Endometrium (tissue), 2 donors: ENCODE measurements around the gene RHOH.

Experiments
- FAIRE-seq: peaks from 2 replicates; lab custom pipeline; 2012; peaks lifted over from hg19 to GRCh38; lab: Jason Lieb, UNC
- donor health status: control.
- donor health status: control.

RHOH gene

GRCh38 chr4:40190019-40190418, 6.8 kb upstream of the RHOH start:
- no peak for FAIRE-seq

- FAIRE-seq, result no peak
These were observed 6.4 kb upstream of the RHOH start for GRCh38 chr4:40190465-40190864.

DNA sequence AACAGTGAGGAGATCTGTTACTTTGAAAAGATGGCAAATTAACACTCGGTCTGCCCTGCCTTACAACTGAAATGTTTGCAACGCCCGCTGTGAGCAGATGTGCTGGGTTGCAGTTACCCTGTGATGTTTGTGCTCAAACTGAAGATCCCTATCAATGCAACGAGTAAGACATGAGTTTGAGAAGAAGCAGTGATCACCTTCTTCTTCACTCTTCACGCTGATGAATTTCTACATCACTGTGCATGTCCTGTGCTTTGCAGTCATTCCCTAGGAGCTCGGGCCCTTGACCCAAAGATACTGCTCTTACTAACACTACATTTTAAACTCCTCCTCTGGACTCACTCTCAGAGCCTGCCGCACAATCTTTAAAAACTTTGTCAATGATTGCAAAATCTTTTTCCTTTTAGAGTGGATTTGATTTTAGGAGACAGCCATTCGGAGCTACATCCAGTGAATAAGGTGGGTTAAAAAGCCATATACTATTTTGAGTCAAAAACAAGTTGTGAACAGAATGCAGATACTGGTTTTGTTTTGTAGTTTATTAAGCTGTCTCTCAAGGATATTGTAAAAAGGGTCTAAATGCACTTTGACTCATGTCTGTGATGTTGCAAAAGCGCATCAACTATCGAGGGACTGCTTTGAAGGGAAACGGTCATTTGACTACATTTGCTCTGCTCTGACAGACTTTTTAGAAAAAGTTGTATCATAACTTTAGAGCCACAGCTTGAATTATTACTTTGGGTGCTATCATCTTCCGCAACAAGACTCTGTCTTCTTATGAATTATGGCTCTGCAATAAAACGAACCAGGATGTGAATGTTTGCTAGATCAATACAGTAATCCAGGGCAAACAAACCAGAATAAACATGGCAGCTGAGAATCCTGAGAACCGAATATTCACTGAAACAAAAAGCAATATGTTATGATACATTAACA, 5.7 kb upstream of the RHOH start:
- no peak for FAIRE-seq

DNA sequence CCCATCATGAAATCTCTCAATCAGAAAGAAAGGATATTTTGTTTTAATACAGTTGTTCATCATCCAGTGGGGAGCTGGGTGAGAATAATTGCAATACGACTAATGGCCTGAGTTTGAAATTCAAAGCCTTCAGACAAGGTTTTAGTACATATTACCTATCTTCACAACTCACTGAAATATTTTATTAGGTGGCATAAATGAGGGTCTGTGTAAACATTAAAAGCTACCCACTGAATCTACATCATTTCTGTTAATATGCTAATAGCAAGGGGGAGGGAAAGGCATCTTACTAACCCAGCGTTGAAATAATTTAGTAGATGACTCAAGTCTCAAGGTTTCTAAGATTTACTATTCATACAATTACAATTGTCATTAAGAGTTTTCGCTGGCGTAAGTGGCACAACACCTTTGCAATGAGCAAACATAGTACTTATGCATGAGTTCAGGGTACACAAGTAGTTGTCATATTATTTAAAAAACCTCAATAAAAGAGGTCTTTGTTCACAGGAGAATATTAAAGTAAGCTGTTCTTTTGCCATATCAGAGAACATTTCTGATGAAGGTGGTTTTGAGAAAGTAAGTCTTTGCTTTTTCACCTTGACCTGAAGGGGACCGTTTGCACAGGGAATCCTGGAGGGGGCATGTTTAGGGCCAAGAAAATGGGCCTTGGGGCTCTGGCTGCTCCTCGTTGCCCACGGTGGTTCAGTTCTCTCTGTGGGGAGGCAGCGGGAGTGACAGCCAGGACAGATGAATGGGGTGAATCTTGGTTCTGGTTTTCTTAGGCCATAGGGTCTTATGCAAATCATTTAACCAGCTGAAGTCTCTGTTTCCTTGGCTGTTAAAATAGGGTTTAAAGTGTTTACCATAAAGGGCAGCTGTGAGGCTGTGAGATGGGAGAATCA, 4.5 kb upstream of the RHOH start:
- no peak for FAIRE-seq

DNA sequence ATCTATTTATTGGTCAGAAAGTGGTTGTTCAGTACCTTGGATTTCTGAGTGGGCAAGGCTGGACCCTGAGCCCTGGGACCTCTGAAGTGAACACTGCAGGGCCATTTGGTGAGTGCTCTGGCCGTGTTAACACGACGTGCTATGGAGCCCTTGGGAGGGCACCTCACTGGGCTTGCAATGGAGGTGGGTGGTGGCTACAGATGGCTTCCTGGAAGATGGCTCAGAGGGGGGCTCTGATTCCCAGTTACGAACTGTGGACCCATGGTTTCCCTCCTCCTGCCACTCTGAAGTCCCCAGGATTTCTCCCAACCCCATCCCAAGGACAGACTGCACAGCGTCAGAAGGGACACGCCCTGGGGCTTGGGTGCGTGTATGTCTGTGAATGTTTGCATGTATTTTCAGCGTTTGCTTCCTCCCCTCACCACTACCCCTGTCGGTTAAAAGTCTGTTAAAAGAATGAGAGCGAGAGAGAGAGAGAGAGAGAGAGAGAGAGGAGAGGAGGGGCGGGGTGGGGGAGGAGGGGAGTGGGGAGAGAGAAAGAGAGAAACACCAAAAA, 3.7 kb upstream of the RHOH start:
- FAIRE-seq, result no peak

- FAIRE-seq, result no peak
These were observed 3.3 kb upstream of the RHOH start for GRCh38 chr4:40193578-40193977.

GRCh38 chr4:40194602-40195161, 2.1 kb upstream of the RHOH start:
- no peak for FAIRE-seq

DNA sequence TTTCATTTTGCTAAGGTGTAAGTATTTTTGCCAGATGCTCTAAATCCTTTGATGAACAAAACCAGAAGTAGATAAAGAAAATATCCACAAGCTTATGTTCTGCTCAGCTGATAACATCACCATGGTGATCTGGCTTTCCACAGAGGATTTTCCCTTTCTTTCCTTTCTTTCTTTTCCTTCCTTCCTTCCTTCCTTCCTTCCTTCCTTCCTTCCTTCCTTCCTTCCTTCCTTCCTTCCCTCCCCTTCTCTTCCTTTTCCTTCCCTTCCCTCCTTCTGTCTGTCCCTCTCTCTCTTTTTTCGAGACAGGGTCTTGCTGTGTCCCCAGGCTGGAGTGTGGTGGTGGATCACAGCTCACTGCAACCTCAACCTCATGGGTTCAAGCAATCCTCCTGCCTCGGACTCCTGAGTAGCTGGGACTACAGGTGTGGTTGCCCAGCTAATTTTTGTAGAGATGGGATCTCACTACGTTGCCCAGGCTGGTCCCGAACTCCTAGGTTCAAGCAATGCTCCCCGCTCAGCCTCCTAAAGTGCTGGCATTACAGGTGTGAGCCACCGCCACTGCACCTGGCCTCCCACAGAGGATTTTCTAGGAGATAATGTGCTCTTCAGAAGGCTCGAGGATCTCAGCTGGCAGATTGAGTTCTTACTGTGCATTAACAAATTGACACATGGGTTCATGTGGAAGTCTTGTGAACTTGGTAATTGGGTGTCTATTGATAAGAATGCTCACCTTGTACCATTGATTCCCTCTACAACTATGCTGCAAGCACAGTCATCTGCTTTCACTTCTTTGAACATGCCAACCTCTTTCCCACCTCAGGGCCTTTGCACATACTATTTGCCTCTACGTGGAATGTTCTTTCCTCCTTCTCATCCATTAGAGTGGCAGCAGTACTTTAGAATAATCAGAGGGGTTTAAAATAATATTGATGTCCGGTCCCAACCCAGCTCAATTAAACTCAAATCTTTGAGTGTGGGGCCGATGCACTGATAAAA, 1.4 kb upstream of the RHOH start:
- no peak for FAIRE-seq

DNA sequence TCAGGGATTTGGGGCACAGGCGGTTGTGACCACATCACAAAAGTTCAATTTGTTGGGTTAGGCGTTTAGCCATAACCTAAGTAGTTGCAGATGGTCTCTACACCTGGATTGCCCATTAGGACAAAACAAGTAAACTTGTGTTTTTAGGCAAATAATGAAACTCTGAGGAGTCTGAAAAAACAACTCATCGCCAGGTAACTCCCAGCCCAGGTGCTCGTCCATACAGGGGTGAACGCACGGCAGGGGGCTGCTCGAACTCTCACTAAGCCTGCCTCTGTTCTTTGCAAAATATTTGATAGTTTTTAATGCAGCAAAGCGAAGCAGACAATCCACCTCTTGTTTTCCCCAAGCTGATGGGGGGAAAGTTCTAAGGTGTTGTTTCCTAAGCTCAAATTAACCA, 559 bp upstream of the RHOH start:
- no peak for FAIRE-seq

- FAIRE-seq, result no peak
These were observed 1.3 kb downstream of the RHOH start for GRCh38 chr4:40197879-40198689.

DNA sequence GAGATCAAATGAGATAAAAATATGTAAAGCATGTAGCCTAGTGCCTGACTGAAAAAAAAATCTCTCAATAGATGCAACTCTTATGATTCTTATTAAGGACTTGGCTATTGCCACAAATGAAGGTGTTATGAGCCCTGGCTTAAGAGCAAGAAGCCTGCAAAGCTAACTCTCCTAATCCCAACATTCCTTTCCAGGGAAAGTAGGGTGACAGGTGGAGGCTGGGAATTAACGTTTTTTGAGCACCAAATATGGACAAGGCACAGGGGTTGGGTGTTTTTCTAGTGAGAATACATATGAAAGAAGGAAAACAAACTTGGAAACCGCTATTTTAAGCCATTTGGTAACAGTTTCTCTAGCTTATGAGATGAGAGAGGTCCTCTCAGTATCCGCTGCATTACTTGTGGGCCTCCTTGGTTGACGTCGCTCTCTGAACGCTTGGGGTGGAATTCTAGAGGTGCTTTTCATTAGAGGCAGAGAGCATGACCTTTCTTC, 2.4 kb downstream of the RHOH start:
- no peak for FAIRE-seq

DNA sequence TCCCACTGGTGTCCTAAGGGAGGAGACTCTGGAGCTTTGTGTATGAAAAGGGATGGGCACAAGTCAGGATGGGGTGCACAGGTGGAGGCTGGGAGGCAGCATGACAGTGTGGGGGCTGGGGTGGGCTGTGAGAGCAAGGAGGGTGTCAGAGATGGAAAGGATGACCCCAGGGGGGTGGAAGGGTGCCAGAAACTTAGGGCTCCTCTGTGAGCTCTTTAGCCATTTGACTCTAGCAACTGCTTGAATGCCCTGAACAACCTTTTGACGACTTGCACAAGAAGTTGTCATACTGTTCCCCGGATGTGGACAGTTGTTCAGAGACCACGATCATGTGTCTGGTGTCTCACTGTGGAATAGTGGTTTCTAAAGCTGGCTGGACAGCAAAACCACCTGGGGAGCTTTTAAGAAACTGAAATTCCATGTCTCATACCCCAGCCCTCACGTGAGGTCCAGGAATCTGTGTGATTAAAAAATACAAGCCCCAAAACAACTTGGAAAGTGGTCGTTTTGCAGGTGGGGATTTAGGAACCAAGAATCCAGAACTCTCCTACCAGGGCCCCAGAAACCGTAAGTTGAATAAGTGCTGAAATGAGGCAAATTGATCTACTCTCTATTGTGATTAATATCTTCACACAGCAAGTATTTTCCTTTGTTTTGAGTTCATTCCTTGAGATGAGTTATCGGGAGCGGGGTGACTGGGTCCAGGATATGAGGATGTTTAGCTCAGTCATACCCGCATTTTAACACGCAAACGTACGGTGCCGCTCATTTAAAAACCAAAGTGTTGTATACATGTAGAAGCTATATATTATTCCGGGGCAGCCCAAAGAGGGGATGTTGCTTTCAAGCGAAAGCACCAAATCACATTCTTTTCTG, 3.4 kb downstream of the RHOH start:
- no peak for FAIRE-seq

DNA sequence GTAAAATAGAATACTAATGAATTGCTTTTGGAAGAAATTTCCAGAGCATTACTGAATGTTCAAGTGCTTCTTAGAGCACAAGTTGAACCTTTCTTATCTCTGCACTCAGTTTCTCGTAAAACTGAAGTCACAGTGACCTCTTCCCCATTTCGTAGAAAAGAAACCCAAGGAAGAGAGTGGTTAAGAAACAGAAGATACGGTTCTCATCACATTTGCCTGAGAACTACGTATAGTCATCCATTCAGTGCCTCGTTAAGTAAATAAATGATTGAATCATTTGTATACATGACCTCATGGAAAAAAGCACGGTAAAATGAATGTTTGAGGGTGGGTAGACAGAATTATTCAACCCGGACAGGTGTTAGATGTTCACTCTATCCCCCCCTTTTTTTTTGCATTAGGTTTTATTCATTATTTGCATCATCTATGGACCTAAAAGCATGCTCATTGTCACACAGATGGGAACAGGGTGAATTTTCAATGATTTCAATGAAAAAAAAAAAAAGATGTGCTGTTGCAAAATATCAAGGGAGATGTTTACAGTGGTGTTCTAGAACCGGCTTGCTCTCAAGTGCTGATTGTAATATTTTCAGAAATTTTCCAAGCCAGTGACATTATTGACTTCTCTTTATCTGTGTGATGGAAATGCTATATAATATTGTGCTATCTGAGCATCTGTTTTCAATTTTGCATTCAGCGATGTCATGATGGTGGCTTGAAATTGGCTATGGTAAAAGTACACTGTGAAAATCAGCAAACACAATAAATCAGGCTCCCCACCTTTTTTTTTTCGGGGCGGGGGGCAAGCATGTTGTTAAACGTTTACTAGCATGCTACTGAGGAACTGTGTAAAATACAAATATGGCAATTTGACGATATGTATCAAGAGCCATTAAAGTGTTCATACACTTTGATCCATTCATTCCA, 4.3 kb downstream of the RHOH start:
- FAIRE-seq, result no peak

DNA sequence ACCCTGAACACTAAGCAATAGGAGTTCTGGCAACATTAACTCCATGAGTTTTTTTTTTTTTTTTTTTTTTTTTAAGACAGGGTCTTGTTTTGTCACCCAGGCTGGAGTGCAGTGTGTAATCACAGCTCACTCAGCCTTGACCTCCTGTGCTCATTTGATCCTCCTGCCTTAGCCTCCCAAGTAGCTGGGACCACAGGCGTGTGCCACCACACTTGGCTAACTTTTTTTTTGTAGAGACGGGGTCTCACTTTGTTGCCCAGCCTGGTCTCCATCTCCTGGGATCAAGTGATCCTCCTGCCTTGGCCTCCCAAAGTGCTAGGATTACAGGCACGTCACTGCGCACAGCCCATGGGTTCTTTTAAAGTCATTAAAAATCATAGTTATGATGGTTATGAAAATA, 5.1 kb downstream of the RHOH start:
- FAIRE-seq, result no peak

GRCh38 chr4:40202474-40202873, 5.6 kb downstream of the RHOH start:
- no peak for FAIRE-seq

- no peak for FAIRE-seq
These were observed 7.9 kb downstream of the RHOH start for GRCh38 chr4:40204507-40205258.
